KMS-11 (cell line): Measurements from ENCODE around the gene RAB40A.
"Not testable (repeated sequence)": the region's sequence is repeated elsewhere in the genome, so short reads cannot be mapped to it uniquely, and the experiment has no call there.

Experiments used
- H2AFZ ChIP-seq: fragments of 200-600 bp; sonication (generic); 2 replicates; pipeline ENCODE4 v1.6.1; 2016; ENCODE audit warnings: antibody characterized with exemption, mixed run types, low read depth
- H3K27ac ChIP-seq: fragments of 200-600 bp; sonication (generic); 2 replicates; pipeline ENCODE4 v1.6.1; 2016; ENCODE audit warnings: mild to moderate bottlenecking, mixed run types
- H3K27me3 ChIP-seq: fragments of 200-600 bp; sonication (generic); 2 replicates; pipeline ENCODE4 v1.6.1; 2017; ENCODE audit warnings: mild to moderate bottlenecking, low read depth, mixed run types, moderate library complexity; ENCODE audit not compliant: insufficient read depth
- H3K36me3 ChIP-seq: fragments of 200-600 bp; sonication (generic); 2 replicates; pipeline ENCODE4 v1.6.1; 2017; ENCODE audit warnings: mild to moderate bottlenecking, mixed run types; ENCODE audit not compliant: insufficient read depth
- H3K4me1 ChIP-seq: fragments of 200-600 bp; sonication (generic); 2 replicates; pipeline ENCODE4 v1.6.1; 2016; ENCODE audit warnings: mild to moderate bottlenecking, low read depth, mixed run types; ENCODE audit not compliant: poor library complexity, severe bottlenecking
- H3K4me2 ChIP-seq: fragments of 200-600 bp; sonication (generic); 2 replicates; pipeline ENCODE4 v1.7.0; 2016; ENCODE audit warnings: mild to moderate bottlenecking, mixed run types
- H3K4me3 ChIP-seq: fragments of 200-600 bp; sonication (generic); IDR thresholded peaks from 2 replicates; pipeline ENCODE4 v1.6.1; 2017; ENCODE audit warnings: low read depth, low read length, mixed read lengths; ENCODE audit not compliant: insufficient read depth
- H3K79me2 ChIP-seq: fragments of 200-600 bp; sonication (generic); 2 replicates; pipeline ENCODE4 v1.6.1; 2016; ENCODE audit warnings: low read depth, mixed run types; ENCODE audit not compliant: insufficient read depth
- H3K9ac ChIP-seq: fragments of 200-600 bp; sonication (generic); 2 replicates; pipeline ENCODE4 v1.6.1; 2016; ENCODE audit warnings: mild to moderate bottlenecking, mixed run types
- H4K20me1 ChIP-seq: fragments of 200-600 bp; sonication (generic); 2 replicates; pipeline ENCODE4 v1.6.1; 2016; ENCODE audit warnings: mild to moderate bottlenecking, mixed run types; ENCODE audit not compliant: insufficient read depth
- CTCF ChIP-seq: fragments of 200-600 bp; sonication (generic); conservative IDR thresholded peaks from 2 replicates; pipeline ENCODE4 v1.6.1; 2017; ENCODE audit warnings: low read depth, mild to moderate bottlenecking, antibody characterized with exemption, low read length, moderate library complexity, mixed read lengths

The RAB40A gene

GRCh38 chrX:103461156-103461555 lies 58.1 kb downstream of the RAB40A start:
- Histone ChIP-seq H3K4me1 (no peaks in the 10 kb centered on the region), H3K9ac (no peak overlapping the region), H3K79me2 (no peaks in the 10 kb centered on the region), H3K27ac (no peak overlapping the region), H3K36me3 (no peaks in the 10 kb centered on the region), H2AFZ (no peak overlapping the region), H3K4me3 (no peak overlapping the region), H3K27me3 (no peaks in the 10 kb centered on the region), H3K4me2 (no peak overlapping the region), H4K20me1 (no peaks in the 10 kb centered on the region)
- TF ChIP-seq CTCF = no peak

GRCh38 chrX:103460001-103460755 lies 59.1 kb downstream of the RAB40A start:
- H3K79me2 ChIP-seq, H3K27ac ChIP-seq, H3K36me3 ChIP-seq, H3K4me3 ChIP-seq, H3K27me3 ChIP-seq, H4K20me1 ChIP-seq, H3K4me2 ChIP-seq, H2AFZ ChIP-seq, H3K4me1 ChIP-seq, H3K9ac ChIP-seq: not testable (repeated sequence)

GRCh38 chrX:103453655-103454054 lies 65.6 kb downstream of the RAB40A start:
- Histone ChIP-seq H3K36me3 (no peaks in the 10 kb centered on the region), H3K9ac (no peak overlapping the region)
- TF ChIP-seq CTCF = no peak

More at GRCh38 chrX:103453655-103454054, 65.6 kb downstream of the RAB40A start:
- Histone ChIP-seq H3K79me2 (no peaks in the 10 kb centered on the region), H2AFZ (no peak overlapping the region), H3K4me2 (no peak overlapping the region), H3K27me3 (no peaks in the 10 kb centered on the region), H4K20me1 (no peaks in the 10 kb centered on the region), H3K4me3 (no peak overlapping the region), H3K27ac (no peak overlapping the region), H3K4me1 (no peaks in the 10 kb centered on the region)
